ENCODE measurements around the gene NEK7. TPM values are rescaled to one million over a fixed set of nuclear protein-coding genes. Genes with fewer than 3 reads are reported as not detected.

NEK7 gene
- total and polyA plus RNA-seq, 2 experiments from 2014 or later: 700 to 1,186 TPM

DNA sequence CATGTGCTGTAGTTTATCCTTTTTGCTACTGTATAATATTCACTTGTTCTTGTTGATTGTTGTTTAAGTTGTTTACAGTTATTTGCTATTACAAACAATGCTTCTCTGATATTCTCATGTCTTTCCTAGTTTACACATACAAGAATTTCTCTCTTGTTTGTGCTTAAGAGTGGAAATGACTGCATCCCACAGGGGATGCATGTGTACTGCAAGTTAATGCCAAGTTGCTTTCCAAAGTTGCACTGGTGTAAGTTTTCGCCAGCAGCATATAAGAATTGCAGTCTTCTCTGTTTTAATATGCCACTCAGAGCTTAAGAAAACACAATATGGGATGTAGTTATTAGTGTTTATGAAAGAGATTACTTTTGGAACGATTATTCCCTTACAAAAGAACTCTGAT is 97.7 kb downstream of the NEK7 start:
- WGBS, 2 experiments (ENCODE audit: low coverage in 1 of 2, low lambda C conversion rate in 2 of 2, missing lambda C conversion rate in 2 of 2): 67 to 69% methylated on average over 2 of the region's 2 CpGs
- peak; percentile 37 for DNase-seq
- H3K4me2 ChIP-seq (ENCODE audit: unreplicated experiment): no peak overlapping the region
- H2AFZ ChIP-seq: no peak overlapping the region
- H3K9ac ChIP-seq: no peak overlapping the region
- H3K27me3 ChIP-seq (replicated peaks; ENCODE audit: insufficient read depth): no peaks in the 10 kb centered on the region
- peak overlapping the region; percentile 26; the same call in 1 of the 2 replicates for H3K27ac ChIP-seq
- in situ Hi-C loops (cut with MboI): no loop called here
- TF ChIP-seq EZH2 (IDR thresholded peaks at IDR 0.05; ENCODE audit: insufficient read depth, poor library complexity, severe bottlenecking) (no peak), EZH2phosphoT487 (IDR thresholded peaks at IDR 0.05; ENCODE audit: insufficient read depth, low read depth) (no peak)
- peaks cover 69% of the 10 kb centered on the region for H3F3A ChIP-seq (ENCODE audit: insufficient read depth)
- H3K9me2 ChIP-seq (ENCODE audit: insufficient read depth): no peaks in the 10 kb centered on the region
- H4K20me1 ChIP-seq (ENCODE audit: insufficient read depth): no peaks in the 10 kb centered on the region
- peaks cover 47% of the 10 kb centered on the region for H3K36me3 ChIP-seq (ENCODE audit: low read depth)
- no peak overlapping the region for H3K4me3 ChIP-seq
- H3K4me1 ChIP-seq (ENCODE audit: insufficient read depth): peaks cover 62% of the 10 kb centered on the region
- H3K79me2 ChIP-seq (ENCODE audit: insufficient read depth): peaks cover 96% of the 10 kb centered on the region
- H3K9me3 ChIP-seq (ENCODE audit: low read depth): no peaks in the 10 kb centered on the region

DNA sequence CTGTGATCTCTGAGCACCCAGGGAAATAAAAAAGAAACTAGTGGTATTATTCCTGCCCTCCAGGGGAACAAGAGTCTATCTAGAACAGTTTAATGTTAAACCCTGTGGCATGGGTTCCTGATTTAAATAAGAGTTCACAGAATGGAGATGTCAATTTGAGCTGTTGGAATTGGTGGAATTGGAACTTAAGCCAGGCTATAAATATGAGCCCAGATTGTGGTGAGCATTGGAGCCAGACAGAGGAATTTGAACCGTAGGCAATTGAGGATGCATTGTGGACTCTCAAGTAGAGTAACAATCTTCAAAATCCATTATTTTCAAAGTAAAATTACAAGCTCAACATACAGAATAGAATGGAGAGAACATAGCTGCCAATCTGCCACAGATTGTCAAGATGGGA is 98.2 kb downstream of the NEK7 start:
- no peak for DNase-seq
- H3F3A ChIP-seq (ENCODE audit: insufficient read depth): peaks cover 73% of the 10 kb centered on the region
- TF ChIP-seq EZH2 (IDR thresholded peaks at IDR 0.05; ENCODE audit: insufficient read depth, poor library complexity, severe bottlenecking) (no peak), EZH2phosphoT487 (IDR thresholded peaks at IDR 0.05; ENCODE audit: insufficient read depth, low read depth) (no peak)

DNA sequence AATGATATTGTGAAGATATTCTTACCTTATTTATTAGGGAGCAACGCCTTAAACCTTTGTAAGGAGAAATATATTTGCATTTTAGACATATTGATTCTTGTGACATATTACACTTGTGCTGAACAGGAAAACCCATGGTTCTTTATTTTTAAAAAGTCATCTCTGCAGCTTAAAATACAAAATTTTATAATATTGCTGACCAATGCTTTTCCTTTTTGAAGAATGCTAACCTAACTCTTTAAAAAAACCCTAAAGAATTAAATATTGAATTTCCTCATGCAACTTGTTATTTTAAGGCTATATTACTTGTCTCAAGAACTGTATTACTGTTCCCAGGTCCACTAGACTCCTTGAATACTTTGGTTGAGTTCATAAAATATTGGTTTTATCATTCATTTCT is 99.0 kb downstream of the NEK7 start:
- Histone ChIP-seq H3K27ac (no peak overlapping the region), H3K9ac (no peak overlapping the region), H3K4me3 (no peak overlapping the region), H2AFZ (no peak overlapping the region), H3K27me3 (replicated peaks; ENCODE audit: insufficient read depth) (no peaks in the 10 kb centered on the region), H3K4me1 (ENCODE audit: insufficient read depth) (peaks cover 75% of the 10 kb centered on the region), H3K9me2 (ENCODE audit: insufficient read depth) (no peaks in the 10 kb centered on the region), H3F3A (ENCODE audit: insufficient read depth) (peaks cover 81% of the 10 kb centered on the region), H3K4me2 (ENCODE audit: unreplicated experiment) (no peak overlapping the region), H3K36me3 (ENCODE audit: low read depth) (peaks cover 47% of the 10 kb centered on the region), H3K79me2 (ENCODE audit: insufficient read depth) (peaks cover 99% of the 10 kb centered on the region), H4K20me1 (ENCODE audit: insufficient read depth) (no peaks in the 10 kb centered on the region), H3K9me3 (ENCODE audit: low read depth) (no peaks in the 10 kb centered on the region)
- WGBS, 2 experiments (ENCODE audit: low coverage in 1 of 2, low lambda C conversion rate in 2 of 2, missing lambda C conversion rate in 2 of 2): 96 to 100% methylated on average over 1 of the region's 1 CpG
- DNase-seq: no peak
- TF ChIP-seq EZH2 (IDR thresholded peaks at IDR 0.05; ENCODE audit: insufficient read depth, poor library complexity, severe bottlenecking) (no peak), EZH2phosphoT487 (IDR thresholded peaks at IDR 0.05; ENCODE audit: insufficient read depth, low read depth) (no peak)
- in situ Hi-C loops (cut with MboI): no loop called here

More for the DNA sequence above, 98.2 kb downstream of the NEK7 start:
- no peaks in the 10 kb centered on the region for H3K9me3 ChIP-seq (ENCODE audit: low read depth)
- peak overlapping the region; percentile 26; the same call in 1 of the 2 replicates for H3K27ac ChIP-seq
- in situ Hi-C loops (cut with MboI): no loop called here
- no peak overlapping the region for H3K9ac ChIP-seq
- peaks cover 47% of the 10 kb centered on the region for H3K36me3 ChIP-seq (ENCODE audit: low read depth)
- WGBS, 2 experiments (ENCODE audit: low coverage in 1 of 2, low lambda C conversion rate in 2 of 2, missing lambda C conversion rate in 2 of 2): 86 to 89% methylated on average over 1 of the region's 1 CpG
- no peaks in the 10 kb centered on the region for H4K20me1 ChIP-seq (ENCODE audit: insufficient read depth)
- H3K4me1 ChIP-seq (ENCODE audit: insufficient read depth): peaks cover 66% of the 10 kb centered on the region
- H3K27me3 ChIP-seq (replicated peaks; ENCODE audit: insufficient read depth): no peaks in the 10 kb centered on the region
- H3K9me2 ChIP-seq (ENCODE audit: insufficient read depth): no peaks in the 10 kb centered on the region
- H3K4me2 ChIP-seq (ENCODE audit: unreplicated experiment): no peak overlapping the region
- no peak overlapping the region for H3K4me3 ChIP-seq
- no peak overlapping the region for H2AFZ ChIP-seq
- H3K79me2 ChIP-seq (ENCODE audit: insufficient read depth): peaks cover 96% of the 10 kb centered on the region

DNA sequence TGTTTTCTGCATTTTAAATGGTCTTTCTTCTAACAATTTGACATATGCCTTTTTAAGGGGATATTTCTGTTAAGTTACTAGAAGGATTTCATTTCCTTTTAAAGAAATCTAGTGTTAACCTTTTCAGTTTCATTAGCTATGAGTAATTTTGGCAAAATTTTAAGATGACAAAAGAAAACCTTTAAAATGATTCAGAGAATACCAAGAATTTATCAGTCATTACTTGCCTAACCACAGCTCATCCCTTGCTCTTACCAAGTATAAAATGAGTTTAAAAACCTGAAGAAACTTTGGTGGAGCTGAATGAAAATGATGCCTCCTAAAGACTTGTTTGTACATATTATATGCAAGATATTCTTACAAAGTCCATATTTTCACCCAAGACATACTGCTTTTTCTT is 101.7 kb downstream of the NEK7 start:
- TF ChIP-seq EZH2 (IDR thresholded peaks at IDR 0.05; ENCODE audit: insufficient read depth, poor library complexity, severe bottlenecking): no peak
- no peak for TF ChIP-seq EZH2phosphoT487 (IDR thresholded peaks at IDR 0.05; ENCODE audit: insufficient read depth, low read depth)
- Histone ChIP-seq H3K9me2 (ENCODE audit: insufficient read depth) (no peaks in the 10 kb centered on the region), H4K20me1 (ENCODE audit: insufficient read depth) (no peaks in the 10 kb centered on the region), H3K36me3 (ENCODE audit: low read depth) (peaks cover 54% of the 10 kb centered on the region), H3K27me3 (replicated peaks; ENCODE audit: insufficient read depth) (no peaks in the 10 kb centered on the region), H2AFZ (no peak overlapping the region), H3K9me3 (ENCODE audit: low read depth) (no peaks in the 10 kb centered on the region), H3F3A (ENCODE audit: insufficient read depth) (peaks cover 97% of the 10 kb centered on the region), H3K4me1 (ENCODE audit: insufficient read depth) (peaks cover 99% of the 10 kb centered on the region), H3K9ac (peak overlapping the region; percentile 67), H3K4me2 (ENCODE audit: unreplicated experiment) (peak overlapping the region; percentile 94), H3K27ac (peak overlapping the region; percentile 85), H3K4me3 (peak overlapping the region; percentile 60), H3K79me2 (ENCODE audit: insufficient read depth) (peaks cover 100% of the 10 kb centered on the region)
- in situ Hi-C loops (cut with MboI): no loop called here
- DNase-seq: peak; percentile 91

Measured in GM23248 (cell line).